Colon (tissue), 2 donors: Measurements from ENCODE around the gene FCGBP.
A peak's percentile ranks its signal among the peaks of the same experiment; 100 is the strongest.

Source experiments
- FAIRE-seq: peaks from 2 replicates; lab custom pipeline; 2012; peaks lifted over from hg19 to GRCh38; lab: Jason Lieb, UNC
- donor health status: control.
- donor health status: control.

FCGBP gene

GRCh38 chr19:39946532-39946931 lies 12.1 kb upstream of the FCGBP start:
- FAIRE-seq = no peak

- no peak for FAIRE-seq
Measured at GRCh38 chr19:39943586-39943985, 9.2 kb upstream of the FCGBP start.

- FAIRE-seq = no peak
Measured at GRCh38 chr19:39942366-39942730, 7.9 kb upstream of the FCGBP start.

GRCh38 chr19:39941615-39942365 lies 7.4 kb upstream of the FCGBP start:
- FAIRE-seq = no peak

GRCh38 chr19:39941151-39941550 lies 6.7 kb upstream of the FCGBP start:
- FAIRE-seq = no peak

GRCh38 chr19:39940221-39940833 lies 5.9 kb upstream of the FCGBP start:
- peak; percentile 24 for FAIRE-seq

- FAIRE-seq = no peak
Measured at GRCh38 chr19:39939556-39939955, 5.1 kb upstream of the FCGBP start.

GRCh38 chr19:39937787-39938186 lies 3.4 kb upstream of the FCGBP start:
- peak; percentile 90 for FAIRE-seq

GRCh38 chr19:39937094-39937720 lies 2.8 kb upstream of the FCGBP start:
- no peak for FAIRE-seq

- FAIRE-seq = no peak
Measured at GRCh38 chr19:39936622-39937021, 2.2 kb upstream of the FCGBP start.

- no peak for FAIRE-seq
Measured at GRCh38 chr19:39936020-39936419, 1.6 kb upstream of the FCGBP start.

- FAIRE-seq = no peak
Measured at GRCh38 chr19:39935364-39935661, 879 bp upstream of the FCGBP start.

GRCh38 chr19:39929750-39930149 lies 4.7 kb downstream of the FCGBP start:
- no peak for FAIRE-seq

- FAIRE-seq = no peak
Measured at GRCh38 chr19:39928357-39928725, 6.1 kb downstream of the FCGBP start.

- no peak for FAIRE-seq
Measured at GRCh38 chr19:39927524-39928356, 6.7 kb downstream of the FCGBP start.

- FAIRE-seq = no peak
Measured at GRCh38 chr19:39927076-39927475, 7.4 kb downstream of the FCGBP start.

- FAIRE-seq = no peak
Measured at GRCh38 chr19:39926170-39926760, 8.2 kb downstream of the FCGBP start.

- FAIRE-seq = no peak
Measured at GRCh38 chr19:39924952-39925351, 9.5 kb downstream of the FCGBP start.

- FAIRE-seq = no peak
Measured at GRCh38 chr19:39924389-39924788, 10.0 kb downstream of the FCGBP start.

GRCh38 chr19:39923862-39924261 lies 10.6 kb downstream of the FCGBP start:
- no peak for FAIRE-seq

GRCh38 chr19:39919976-39920375 lies 14.5 kb downstream of the FCGBP start:
- FAIRE-seq = no peak

GRCh38 chr19:39918183-39918651 lies 16.2 kb downstream of the FCGBP start:
- no peak for FAIRE-seq
